KMS-11 (cell line): ENCODE data around the gene NADSYN1.
"Not testable (repeated sequence)": the region's sequence is repeated elsewhere in the genome, so short reads cannot be mapped to it uniquely, and the experiment has no call there.

Experiments used
- H2AFZ ChIP-seq: fragments of 200-600 bp; sonication (generic); 2 replicates; pipeline ENCODE4 v1.6.1; 2016; ENCODE audit warnings: antibody characterized with exemption, mixed run types, low read depth
- H3K27ac ChIP-seq: fragments of 200-600 bp; sonication (generic); 2 replicates; pipeline ENCODE4 v1.6.1; 2016; ENCODE audit warnings: mild to moderate bottlenecking, mixed run types
- H3K27me3 ChIP-seq: fragments of 200-600 bp; sonication (generic); 2 replicates; pipeline ENCODE4 v1.6.1; 2017; ENCODE audit warnings: mild to moderate bottlenecking, low read depth, mixed run types, moderate library complexity; ENCODE audit not compliant: insufficient read depth
- H3K36me3 ChIP-seq: fragments of 200-600 bp; sonication (generic); 2 replicates; pipeline ENCODE4 v1.6.1; 2017; ENCODE audit warnings: mild to moderate bottlenecking, mixed run types; ENCODE audit not compliant: insufficient read depth
- H3K4me1 ChIP-seq: fragments of 200-600 bp; sonication (generic); 2 replicates; pipeline ENCODE4 v1.6.1; 2016; ENCODE audit warnings: mild to moderate bottlenecking, low read depth, mixed run types; ENCODE audit not compliant: poor library complexity, severe bottlenecking
- H3K4me2 ChIP-seq: fragments of 200-600 bp; sonication (generic); 2 replicates; pipeline ENCODE4 v1.7.0; 2016; ENCODE audit warnings: mild to moderate bottlenecking, mixed run types
- H3K4me3 ChIP-seq: fragments of 200-600 bp; sonication (generic); IDR thresholded peaks from 2 replicates; pipeline ENCODE4 v1.6.1; 2017; ENCODE audit warnings: low read depth, low read length, mixed read lengths; ENCODE audit not compliant: insufficient read depth
- H3K79me2 ChIP-seq: fragments of 200-600 bp; sonication (generic); 2 replicates; pipeline ENCODE4 v1.6.1; 2016; ENCODE audit warnings: low read depth, mixed run types; ENCODE audit not compliant: insufficient read depth
- H3K9ac ChIP-seq: fragments of 200-600 bp; sonication (generic); 2 replicates; pipeline ENCODE4 v1.6.1; 2016; ENCODE audit warnings: mild to moderate bottlenecking, mixed run types
- H4K20me1 ChIP-seq: fragments of 200-600 bp; sonication (generic); 2 replicates; pipeline ENCODE4 v1.6.1; 2016; ENCODE audit warnings: mild to moderate bottlenecking, mixed run types; ENCODE audit not compliant: insufficient read depth
- CTCF ChIP-seq: fragments of 200-600 bp; sonication (generic); conservative IDR thresholded peaks from 2 replicates; pipeline ENCODE4 v1.6.1; 2017; ENCODE audit warnings: low read depth, mild to moderate bottlenecking, antibody characterized with exemption, low read length, moderate library complexity, mixed read lengths

NADSYN1 gene

GRCh38 chr11:71519546-71519945 lies 66.5 kb downstream of the NADSYN1 start:
- no peaks in the 10 kb centered on the region for H3K79me2 ChIP-seq
- TF ChIP-seq CTCF, result no peak
- no peaks in the 10 kb centered on the region for H4K20me1 ChIP-seq
- no peaks in the 10 kb centered on the region for H3K36me3 ChIP-seq
- H3K4me3 ChIP-seq, result no peak overlapping the region
- no peaks in the 10 kb centered on the region for H3K27me3 ChIP-seq
- no peak overlapping the region for H3K4me2 ChIP-seq
- no peak overlapping the region for H3K9ac ChIP-seq
- H2AFZ ChIP-seq, result no peak overlapping the region
- no peak overlapping the region for H3K27ac ChIP-seq
- H3K4me1 ChIP-seq, result no peaks in the 10 kb centered on the region

- Histone ChIP-seq H3K4me1 (no peaks in the 10 kb centered on the region), H3K79me2 (no peaks in the 10 kb centered on the region), H3K36me3 (no peaks in the 10 kb centered on the region), H4K20me1 (no peaks in the 10 kb centered on the region), H2AFZ (no peak overlapping the region), H3K27ac (no peak overlapping the region), H3K4me2 (no peak overlapping the region), H3K9ac (no peak overlapping the region), H3K4me3 (no peak overlapping the region), H3K27me3 (no peaks in the 10 kb centered on the region)
- no peak for TF ChIP-seq CTCF
Observed at GRCh38 chr11:71525188-71525937, 72.4 kb downstream of the NADSYN1 start.

GRCh38 chr11:71525938-71526495 lies 73.0 kb downstream of the NADSYN1 start:
- H3K4me1 ChIP-seq, result no peaks in the 10 kb centered on the region
- no peak overlapping the region for H3K9ac ChIP-seq
- H3K27me3 ChIP-seq, result no peaks in the 10 kb centered on the region
- no peak overlapping the region for H3K4me3 ChIP-seq
- no peak for TF ChIP-seq CTCF
- H2AFZ ChIP-seq, result no peak overlapping the region
- no peak overlapping the region for H3K4me2 ChIP-seq
- H3K79me2 ChIP-seq, result no peaks in the 10 kb centered on the region
- no peaks in the 10 kb centered on the region for H3K36me3 ChIP-seq
- H3K27ac ChIP-seq, result no peak overlapping the region
- no peaks in the 10 kb centered on the region for H4K20me1 ChIP-seq

- H3K79me2 ChIP-seq, H3K36me3 ChIP-seq, H3K4me2 ChIP-seq, H3K27me3 ChIP-seq, H3K4me1 ChIP-seq, H2AFZ ChIP-seq, H3K27ac ChIP-seq, H3K4me3 ChIP-seq, H4K20me1 ChIP-seq, H3K9ac ChIP-seq: not testable (repeated sequence)
Observed at GRCh38 chr11:71526796-71527575, 74.0 kb downstream of the NADSYN1 start, which contains the start of gene KRTAP5-7. Gene KRTAP5-7, plus strand, starts transcription at chr11:71527267. Its CDS starts 34 bp downstream, at chr11:71527301.
